HG02759 (cell line): ENCODE measurements around the gene RANBP1.

Experiments used
- ATAC-seq: cut with Tn5 transposase; IDR thresholded peaks from one replicate; pipeline ENCODE4 v1.9.1; 2021; ENCODE audit warnings: mild to moderate bottlenecking, moderate library complexity; ENCODE audit not compliant: unreplicated experiment

Gene RANBP1

DNA sequence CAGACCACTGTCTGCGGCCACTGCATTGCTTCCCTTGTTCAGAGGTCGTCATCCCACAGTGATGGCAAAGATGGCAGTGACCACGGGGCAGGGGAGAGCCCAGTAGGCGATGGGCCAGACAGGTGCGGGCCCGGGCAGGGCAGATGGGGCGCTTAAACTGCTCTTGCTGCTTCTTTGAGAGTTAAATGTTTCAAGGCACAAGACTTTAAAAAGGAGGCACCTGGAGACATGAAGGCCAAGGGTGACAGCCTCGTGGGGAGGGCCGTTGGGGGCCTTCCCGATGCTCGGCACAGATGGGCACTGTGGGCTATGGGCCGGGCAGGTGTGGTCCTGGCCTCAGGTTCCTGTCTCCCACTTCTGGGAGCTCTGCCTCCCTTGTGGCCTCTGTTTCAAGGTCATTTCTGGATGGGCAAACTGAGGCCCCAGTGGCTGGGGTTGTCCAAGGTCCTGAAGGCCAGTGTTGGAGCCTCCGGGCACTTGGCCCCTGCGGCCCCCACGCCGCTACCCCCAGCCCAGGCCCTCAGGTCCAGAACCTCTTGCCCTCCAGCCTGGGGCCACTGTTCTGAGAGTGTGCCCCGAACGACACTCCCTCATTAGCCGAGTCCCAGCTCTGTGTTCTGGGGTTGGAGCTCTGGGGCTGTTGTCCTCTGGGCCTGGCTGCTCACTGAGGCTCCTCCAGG is 51.9 kb downstream of the RANBP1 start:
- no peak for ATAC-seq

DNA sequence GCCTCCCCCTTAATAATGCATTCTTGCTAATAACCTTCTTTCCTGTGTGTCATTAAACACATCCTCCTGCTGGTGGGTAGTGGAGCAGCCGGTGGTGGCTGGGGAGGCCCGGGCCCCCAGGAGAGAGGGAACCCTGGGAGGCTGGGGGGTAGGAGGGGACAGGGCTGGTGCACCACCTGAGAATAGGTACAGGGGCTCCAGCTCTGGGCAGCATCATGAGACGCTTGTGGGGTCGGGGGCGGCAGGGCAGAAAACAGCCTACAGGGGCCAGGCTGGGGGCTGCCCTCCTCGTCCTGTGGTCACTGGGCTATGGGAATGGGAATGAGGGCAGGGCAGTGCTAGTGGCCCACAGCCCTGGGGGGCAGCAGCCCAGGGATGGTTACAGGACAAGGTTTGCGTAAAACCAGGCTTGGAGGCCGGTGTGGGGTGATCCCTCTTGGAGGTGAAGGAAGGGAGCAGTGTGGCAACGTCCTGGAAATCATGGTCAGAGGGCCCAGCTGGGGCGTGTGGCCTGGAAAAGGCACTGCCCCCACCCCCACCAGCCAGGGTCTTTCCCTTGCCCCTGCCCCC is 53.4 kb downstream of the RANBP1 start:
- no peak for ATAC-seq

DNA sequence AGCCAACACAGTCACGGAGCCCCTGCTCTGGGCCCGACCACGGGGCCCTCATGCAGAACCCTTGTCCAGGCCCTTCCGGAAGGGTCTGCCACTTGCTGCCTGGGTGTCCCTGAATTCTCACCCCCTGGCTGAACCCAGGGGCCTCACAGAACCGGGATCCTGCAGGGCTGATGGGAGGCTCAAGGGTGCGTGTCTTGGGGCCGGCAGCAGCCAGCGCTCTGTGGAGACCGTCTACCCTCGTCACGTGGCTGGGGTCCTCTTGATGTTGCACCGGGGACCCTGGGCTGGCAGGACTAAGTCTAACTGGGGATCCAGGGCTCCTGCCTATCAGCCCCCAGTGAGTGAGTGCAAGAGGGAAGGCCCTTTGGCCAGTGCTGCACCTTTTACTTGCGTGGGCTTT is 54.3 kb downstream of the RANBP1 start:
- no peak for ATAC-seq

DNA sequence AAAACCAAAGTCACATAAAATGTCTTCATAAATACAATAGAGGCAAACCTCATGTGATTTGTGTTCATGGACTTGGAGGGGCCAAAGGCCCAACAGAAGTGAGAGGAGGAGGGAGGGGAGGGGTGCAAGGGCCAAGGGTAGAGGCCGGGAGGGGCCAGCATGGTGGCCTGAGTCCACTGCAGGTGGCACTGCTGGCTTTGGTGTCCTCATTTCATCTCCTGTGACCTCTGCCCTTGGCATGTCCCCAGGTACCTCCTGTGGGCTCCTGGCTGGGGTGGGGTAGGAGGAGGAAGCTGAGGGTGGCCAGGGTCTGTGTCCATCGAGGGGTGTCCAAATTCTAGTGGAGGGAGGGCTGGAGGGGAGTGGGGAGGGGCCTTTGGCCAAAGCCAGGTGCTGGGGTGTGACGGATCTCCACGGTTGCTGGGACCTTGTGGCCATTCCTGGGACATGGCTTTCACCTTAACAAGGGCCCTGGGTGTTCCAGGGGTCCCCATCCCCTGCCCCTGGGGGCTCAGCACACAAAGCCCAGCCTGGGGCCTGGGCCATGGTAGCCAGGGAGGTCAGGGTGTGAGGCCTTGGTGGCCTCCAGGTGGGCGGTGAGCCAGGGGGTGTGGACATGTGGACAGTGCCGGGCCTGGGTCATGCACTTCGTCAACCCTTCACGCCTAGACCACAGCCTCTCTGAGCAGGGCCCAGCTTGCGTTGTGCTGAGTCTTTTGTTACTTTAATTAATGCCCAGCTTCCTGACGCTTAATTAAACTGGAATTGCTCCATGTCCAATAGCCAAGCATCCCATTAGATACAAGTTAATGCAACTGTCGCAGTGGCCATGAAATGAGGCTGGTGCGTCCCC is 55.6 kb downstream of the RANBP1 start:
- ATAC-seq, result no peak

DNA sequence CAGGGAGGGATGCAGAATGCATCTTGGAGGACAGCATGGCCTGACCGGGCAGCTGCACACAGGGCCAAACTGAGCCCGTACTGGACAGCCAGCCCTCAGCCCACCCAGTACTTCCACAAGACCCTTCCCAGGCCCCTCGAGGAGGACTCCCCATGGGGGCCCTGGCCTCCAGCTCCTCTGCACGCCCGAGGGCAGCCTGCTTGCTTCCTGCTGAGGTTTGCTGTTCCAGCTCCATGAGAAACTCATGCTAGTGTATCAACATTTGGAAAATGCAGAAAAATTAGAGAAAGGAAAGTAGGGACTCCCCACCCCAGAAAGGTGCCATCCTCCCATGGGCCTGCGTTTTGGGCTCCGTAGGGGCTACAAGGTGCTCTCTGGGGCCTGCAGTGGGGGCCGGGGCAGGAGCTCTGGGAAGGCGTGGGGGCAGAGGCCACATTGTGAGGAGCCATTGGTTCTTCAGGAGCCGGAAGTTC is 56.3 kb downstream of the RANBP1 start:
- ATAC-seq, result no peak

DNA sequence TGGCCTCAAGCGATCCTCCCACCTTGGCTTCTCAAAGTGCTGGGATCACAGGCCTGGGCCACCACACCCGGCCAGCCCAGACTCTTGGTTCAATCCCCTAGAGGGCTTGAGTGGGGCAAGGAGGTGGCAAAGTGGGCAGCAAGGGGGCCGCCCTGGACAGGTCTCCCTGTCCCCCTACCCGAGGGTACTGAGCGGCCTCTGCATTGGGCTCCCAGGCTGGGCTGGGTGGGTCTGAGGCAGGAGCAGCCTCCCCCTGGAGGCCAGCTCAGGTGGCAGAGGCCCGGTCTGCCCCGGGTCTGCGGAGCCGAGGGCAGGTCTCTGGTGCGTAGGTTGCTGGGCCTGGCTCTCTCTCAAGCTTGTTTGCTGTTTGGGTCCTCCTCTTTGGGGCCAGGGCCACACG is 57.3 kb downstream of the RANBP1 start:
- ATAC-seq, result no peak

DNA sequence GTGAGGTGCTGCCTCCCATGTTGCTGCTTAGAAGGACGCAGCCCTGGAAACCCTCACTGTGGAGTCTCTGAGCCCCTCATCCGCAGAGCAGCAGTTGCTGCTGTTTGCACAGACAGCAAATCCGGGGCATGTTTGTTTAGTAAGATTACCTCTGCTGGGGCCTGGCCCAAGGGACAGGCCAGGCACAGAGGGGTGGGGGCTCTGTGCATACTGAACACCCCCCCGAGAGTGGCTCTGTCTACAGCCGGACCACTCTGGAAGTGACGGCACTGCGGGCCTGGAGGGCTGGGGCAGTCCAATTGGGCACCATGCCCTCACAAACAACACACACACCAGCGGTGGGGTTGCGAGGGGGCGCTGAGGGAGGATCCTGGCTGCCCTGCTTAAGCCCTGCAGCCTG is 57.9 kb downstream of the RANBP1 start:
- ATAC-seq, result no peak

DNA sequence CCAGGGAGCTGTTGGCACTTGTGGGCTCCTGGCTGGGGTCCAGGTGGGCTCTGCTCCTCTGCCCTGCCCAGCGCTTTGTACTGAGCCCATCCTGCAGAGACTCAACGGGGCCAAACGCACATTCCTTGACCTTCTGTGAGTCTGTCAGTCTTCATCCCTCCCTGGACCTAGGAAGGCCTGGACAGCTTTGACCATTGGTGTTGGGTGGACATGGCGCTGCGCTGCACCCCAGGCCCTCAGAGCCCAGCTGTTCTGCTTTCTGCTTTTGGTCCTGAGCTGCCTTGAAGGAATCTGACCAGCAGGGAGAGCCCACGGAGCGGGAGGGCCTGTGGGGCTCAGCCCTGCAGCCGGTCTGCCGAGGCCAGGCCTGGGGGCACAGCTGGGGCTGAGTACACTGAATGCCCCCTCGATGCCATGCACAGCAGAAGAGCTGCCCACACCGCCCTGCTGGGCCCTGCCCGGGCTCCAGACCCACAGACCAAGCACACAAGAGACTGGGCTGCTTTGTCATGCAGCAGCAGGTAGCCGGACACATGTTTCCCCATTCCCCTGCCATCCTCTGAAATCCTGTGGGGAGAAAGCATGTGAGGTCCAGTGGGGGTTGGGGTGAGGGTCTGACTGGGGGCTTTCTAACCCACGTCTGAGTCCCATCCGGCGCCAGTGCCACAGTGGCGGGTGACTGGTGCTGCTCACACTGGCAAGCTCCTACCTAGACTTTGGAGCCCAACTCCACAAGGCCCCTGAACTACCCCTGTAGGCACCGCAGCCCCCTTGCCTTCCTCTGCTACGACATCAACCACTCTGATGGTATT is 59.1 kb downstream of the RANBP1 start:
- ATAC-seq, result no peak

DNA sequence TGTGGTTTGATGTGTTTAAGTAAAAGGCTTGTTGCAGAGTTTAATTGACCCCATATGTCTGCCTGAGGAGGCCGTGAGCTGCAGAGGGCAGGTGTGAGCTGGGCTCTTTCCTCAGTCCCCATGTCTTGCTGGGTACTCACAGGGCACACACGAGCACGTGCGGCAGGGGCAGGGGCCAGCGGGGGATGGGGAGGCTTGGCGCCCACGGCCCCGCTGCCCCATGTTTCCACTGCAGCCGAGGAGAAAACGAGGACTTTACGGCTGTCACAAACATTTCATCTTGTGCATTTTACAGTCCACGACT is 59.6 kb downstream of the RANBP1 start:
- no peak for ATAC-seq

DNA sequence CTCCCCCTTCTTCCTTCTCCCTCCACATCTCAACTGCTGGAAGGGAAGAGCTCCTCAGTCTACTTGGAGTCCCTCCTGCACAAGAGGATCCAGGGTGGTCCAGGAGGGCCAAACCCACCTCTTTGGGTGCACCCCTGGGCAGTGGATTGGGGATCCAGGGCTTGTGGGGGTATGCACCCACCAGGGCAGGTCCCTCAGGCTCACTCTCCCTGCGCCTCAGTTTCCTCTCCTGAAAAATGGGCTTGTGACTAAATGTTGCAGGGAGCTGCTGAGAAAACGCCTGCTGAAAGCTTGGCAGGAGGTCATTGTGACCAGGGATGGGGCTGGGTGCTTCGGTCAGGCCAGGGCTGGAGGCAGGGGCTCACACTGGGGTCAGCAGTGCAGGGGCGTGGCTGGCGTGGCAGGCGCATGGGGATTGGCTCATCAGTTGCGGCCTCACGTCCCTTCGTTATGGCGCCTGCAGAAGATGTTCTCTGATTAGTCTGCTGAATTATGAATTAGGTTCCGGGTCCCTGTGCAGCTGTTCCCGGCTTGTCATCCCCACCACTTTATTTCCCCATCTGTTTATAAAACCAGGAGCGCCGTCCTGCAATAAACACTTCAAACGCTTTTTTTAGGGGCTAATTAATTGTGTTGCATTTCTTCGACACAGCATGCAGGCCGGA is 60.6 kb downstream of the RANBP1 start:
- ATAC-seq, result no peak
